ENCODE results near the gene ZFP1.
A peak's percentile ranks its signal among the peaks of the same experiment; 100 is the strongest.

The ZFP1 gene

DNA sequence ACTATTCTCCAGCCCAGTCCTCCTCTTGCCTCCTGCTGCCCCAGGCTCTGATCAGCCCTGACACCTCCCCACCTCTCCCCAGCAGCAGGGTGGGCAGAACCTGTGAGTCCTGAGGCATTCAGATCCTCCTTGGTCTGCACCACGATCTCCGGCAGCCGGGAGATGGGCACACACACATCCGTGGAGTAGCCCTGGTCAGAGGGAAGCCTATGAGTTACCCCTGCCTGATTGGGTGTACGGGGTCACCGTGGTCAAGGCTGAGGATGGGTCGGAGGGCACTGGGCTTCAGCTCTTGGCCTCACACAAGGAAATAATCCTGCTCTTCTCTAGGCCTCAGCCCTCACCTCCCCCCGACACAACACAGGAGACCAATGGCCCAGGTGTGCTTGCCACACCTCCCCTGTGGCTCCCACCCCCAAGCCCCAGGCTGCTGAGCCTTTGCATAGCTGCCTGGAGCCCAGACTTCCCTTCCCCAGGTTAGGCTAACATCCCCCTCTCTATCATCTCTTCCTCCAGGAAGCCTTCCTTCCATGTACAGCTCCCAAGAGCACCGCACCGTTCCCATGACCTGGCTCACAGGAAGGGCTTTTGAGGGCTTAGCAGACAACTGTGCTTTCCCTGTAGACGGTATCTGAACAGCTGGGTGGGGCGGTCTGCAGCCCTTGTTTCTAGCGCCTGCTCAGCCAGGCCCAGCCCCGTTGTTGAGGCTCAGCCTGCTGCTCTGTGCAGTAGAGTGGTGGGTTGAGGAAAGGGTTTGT is 35.4 kb upstream of the ZFP1 start:
- in situ Hi-C loops (cut with HindIII; ENCODE audit: low sequenced_read_pairs): no loop called here
- TF ChIP-seq, protein P1, sequence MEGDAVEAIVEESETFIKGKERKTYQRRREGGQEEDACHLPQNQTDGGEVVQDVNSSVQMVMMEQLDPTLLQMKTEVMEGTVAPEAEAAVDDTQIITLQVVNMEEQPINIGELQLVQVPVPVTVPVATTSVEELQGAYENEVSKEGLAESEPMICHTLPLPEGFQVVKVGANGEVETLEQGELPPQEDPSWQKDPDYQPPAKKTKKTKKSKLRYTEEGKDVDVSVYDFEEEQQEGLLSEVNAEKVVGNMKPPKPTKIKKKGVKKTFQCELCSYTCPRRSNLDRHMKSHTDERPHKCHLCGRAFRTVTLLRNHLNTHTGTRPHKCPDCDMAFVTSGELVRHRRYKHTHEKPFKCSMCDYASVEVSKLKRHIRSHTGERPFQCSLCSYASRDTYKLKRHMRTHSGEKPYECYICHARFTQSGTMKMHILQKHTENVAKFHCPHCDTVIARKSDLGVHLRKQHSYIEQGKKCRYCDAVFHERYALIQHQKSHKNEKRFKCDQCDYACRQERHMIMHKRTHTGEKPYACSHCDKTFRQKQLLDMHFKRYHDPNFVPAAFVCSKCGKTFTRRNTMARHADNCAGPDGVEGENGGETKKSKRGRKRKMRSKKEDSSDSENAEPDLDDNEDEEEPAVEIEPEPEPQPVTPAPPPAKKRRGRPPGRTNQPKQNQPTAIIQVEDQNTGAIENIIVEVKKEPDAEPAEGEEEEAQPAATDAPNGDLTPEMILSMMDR (IDR thresholded peaks at IDR 0.05; ENCODE audit: low read depth, low read length, missing control alignments): no peak
- DNase-seq (ENCODE audit: low read depth): no peak
- H3K4me3 ChIP-seq (ENCODE audit: low read depth, low read length): no peak overlapping the region

DNA sequence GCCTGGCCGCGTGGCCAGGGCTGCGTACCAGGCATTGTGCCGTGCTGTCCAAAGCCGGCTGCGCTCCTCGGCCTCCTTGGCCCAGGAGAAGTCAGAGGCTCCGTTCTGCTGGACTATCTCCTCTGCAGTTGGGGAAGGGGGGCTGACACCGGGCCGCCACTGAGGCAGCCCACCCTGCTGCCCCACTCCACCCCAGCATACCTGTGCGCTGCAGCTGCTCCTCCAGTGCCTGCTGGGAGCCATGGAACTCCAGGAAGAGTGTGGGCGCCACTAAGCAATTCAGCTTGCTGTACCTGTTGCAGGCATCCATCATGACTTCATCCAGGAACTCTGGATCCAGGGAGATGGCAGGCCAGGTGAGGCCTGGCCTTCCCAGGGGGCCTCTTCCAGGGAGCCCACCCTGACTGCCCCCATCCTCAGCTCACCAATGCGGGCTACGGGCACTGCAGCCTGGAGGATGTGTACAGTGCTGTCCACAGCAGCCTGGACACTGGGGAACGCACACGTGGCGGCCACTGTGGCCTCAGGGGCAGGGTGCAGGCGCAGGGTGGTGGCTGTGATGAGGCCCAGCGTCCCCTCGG is 34.7 kb upstream of the ZFP1 start:
- in situ Hi-C loops (cut with HindIII; ENCODE audit: low sequenced_read_pairs): no loop called here
- TF ChIP-seq, protein P1 (IDR thresholded peaks at IDR 0.05; ENCODE audit: low read depth, low read length, missing control alignments): no peak

DNA sequence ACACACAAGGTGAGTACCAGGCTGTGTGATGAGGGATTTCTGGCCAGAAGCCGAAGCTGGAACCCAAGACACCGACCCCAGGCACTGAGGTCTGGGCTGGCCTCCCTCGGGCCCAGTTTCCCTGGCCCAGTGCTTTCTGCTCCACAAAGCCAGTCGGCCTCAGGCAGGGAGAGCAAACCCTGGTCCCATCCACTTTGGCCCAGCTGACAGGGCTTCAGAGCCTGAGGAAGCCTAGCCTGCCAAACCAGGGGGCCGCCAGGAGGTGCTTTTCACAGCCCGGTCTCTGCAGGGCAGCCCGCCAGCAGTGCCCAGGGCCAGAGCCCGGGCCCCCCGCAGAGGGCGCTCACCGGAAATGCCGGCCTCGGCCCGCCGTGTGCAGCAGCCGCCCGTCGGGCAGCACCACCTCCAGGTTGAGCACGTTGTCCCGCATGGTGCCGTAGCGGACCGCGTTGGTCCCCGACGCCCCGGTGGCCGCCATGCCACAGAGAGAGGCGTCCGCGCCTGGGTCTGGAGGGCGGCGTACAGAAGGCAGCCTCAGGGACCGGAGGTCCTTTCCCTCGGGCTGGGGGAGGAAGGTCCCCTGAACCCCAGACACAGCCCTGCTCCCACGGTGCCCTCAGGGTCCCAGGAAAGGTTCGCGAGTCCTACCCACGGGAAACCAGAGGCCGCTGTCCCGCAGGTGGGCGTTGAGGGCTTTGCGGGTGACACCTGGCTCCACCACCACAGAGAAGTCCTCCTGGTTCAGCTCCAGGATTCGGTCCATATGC is 34.0 kb upstream of the ZFP1 start:
- TF ChIP-seq, protein P1 (IDR thresholded peaks at IDR 0.05; ENCODE audit: low read depth, low read length, missing control alignments): no peak
- H3K4me3 ChIP-seq (ENCODE audit: low read depth, low read length): no peak overlapping the region
- no peak for DNase-seq (ENCODE audit: low read depth)
- in situ Hi-C loops (cut with HindIII; ENCODE audit: low sequenced_read_pairs): no loop called here

More for the DNA sequence above, 34.7 kb upstream of the ZFP1 start:
- no peak for DNase-seq (ENCODE audit: low read depth)
- no peak overlapping the region for H3K4me3 ChIP-seq (ENCODE audit: low read depth, low read length)

DNA sequence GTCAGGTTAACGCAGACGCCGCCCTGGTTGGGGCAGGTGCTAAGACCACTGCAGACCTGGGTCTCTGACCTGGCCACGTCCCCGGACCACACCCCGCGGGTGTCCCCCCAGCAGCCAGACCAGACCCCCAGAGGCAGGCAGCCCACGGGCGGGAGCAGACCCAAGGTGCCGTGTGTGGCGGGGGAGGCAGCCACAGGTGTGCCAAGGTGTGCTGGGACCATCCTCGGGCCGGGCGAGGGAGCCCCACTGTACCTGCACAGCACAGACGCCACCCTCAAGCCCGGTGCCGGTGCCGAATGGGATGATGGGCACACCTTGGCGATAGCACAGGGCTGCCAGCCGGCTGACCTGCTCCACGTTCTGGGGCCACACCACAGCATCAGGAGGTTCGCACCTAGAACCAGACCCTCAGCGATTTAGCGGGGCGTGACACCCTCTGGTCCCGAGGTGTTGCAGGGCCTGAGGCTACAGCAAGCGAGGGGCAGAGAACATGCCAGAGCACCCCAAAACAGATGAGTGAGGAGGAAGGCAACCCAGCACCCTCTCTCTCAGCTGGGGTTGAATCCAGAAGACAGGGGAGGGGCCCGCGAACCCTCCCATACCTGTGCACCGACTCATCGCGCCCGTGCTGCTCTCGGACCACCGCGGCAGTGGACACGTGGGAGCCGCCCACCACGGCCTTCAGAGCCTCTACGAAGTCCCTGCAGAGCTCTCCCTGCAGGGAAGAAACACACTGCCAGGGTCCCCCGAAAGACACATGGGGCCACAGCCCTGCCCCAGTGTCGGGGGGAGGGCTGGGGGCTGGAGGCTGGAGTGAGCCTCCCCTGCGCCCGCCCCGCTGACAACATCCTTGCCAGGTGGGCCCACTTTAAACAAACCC is 33.1 kb upstream of the ZFP1 start:
- no peak overlapping the region for H3K4me3 ChIP-seq (ENCODE audit: low read depth, low read length)
- TF ChIP-seq, protein P1 (IDR thresholded peaks at IDR 0.05; ENCODE audit: low read depth, low read length, missing control alignments): no peak
- in situ Hi-C loops (cut with HindIII; ENCODE audit: low sequenced_read_pairs): no loop called here
- no peak for DNase-seq (ENCODE audit: low read depth)

DNA sequence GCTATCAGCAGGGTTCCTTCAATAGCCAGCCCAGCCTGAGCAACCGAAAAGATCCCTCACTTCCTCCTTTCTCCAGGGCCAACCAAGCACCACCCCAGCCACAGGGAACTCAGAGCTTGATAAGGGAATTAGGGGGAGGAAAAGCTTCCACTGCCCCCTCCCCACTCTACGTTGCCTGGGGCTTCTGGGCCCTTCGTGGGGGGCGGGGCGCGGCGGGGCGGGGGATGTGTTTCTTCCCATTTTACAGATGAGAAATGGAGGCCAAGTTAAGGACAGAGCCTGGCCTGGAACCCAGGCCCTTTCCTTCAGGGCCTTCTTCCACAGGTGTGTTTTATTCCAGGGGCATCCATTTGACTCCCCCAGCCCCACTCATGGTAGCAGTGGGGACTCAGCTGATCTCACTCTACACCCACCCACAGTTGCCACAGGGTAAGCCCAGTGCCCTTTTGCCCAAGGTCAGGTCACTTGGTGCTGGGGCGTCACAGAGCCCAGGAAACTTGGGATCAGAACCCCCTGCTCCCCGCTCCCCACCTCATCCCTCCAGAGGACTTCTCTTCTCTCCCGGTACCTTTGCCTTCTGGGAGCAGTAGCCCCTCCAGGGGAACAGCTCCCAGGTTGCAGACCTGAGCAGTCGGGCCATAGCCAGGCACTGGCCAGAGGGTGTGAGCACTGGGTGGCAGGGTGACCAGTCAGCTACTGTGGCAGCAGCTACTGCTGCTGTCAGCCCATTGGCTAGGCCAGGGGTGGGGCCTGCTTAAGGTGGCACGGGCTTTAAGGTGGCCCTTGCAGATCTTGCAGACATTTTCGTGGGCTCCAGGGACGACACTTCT is 32.0 kb upstream of the ZFP1 start, which contains the start of gene LDHD:
Gene LDHD (minus strand): TSS at position 700 of the 830 bp plus-strand sequence. CDS start 60 bp downstream, at position 640.
- no peak for DNase-seq (ENCODE audit: low read depth)
- TF ChIP-seq, protein P1 (IDR thresholded peaks at IDR 0.05; ENCODE audit: low read depth, low read length, missing control alignments): no peak
- in situ Hi-C loops (cut with HindIII; ENCODE audit: low sequenced_read_pairs): no loop called here
- peak within 1 kb of the TSS; percentile 31 for H3K4me3 ChIP-seq (ENCODE audit: low read depth, low read length)

All from astrocyte of the cerebellum (primary cell).